Urinary bladder (tissue), 4 donors: ENCODE measurements around the gene USP37. TPM values are rescaled to one million over a fixed set of nuclear protein-coding genes. Genes with fewer than 3 reads are reported as not detected.

Experiments
- DNase-seq: peaks from one replicate; pipeline ENCODE4 v3.0.0-alpha.2; 2015; ENCODE audit errors: extremely low spot score
- H3K27ac ChIP-seq: one replicate; pipeline ENCODE4 v1.5.1; 2013; ENCODE audit warnings: low read depth, mild to moderate bottlenecking, moderate library complexity
- H3K36me3 ChIP-seq: one replicate; pipeline ENCODE4 v1.6.1; 2013; ENCODE audit warnings: mild to moderate bottlenecking, moderate library complexity; ENCODE audit not compliant: insufficient read depth
- H3K4me1 ChIP-seq: one replicate; pipeline ENCODE4 v1.6.1; 2013; ENCODE audit warnings: mild to moderate bottlenecking, moderate library complexity; ENCODE audit not compliant: insufficient read depth
- H3K4me3 ChIP-seq: one replicate; pipeline ENCODE4 v1.5.1; 2013; ENCODE audit warnings: low read depth, low read length
- WGBS: extraction: QIAGEN DNeasy Blood & Tissue Kit; methylation state at CpG from one replicate; pipeline ENCODE4 v1.1.7; 2013; 5-methylcytosine and 5-hydroxymethylcytosine counted together
- polyA plus RNA-seq: library from polyadenylated mRNA; stranded (reverse); fragments of 200-250 nt; gene quantifications from one replicate; pipeline ENCODE4 v1.2.3, GENCODE V29; 2013
- total RNA-seq: library from RNA; depleted of rRNA; stranded (reverse); fragments of >200 nt; gene quantifications from one replicate; pipeline ENCODE4 v1.2.3, GENCODE V29; 2014
- donor health status: healthy with polysubstance abuse.
- donor health status: healthy.

USP37 gene
- total and polyA plus RNA-seq, 2 donors, result 4.6 to 37.1 TPM

- no peak for DNase-seq
- H3K27ac ChIP-seq, result no peak overlapping the region
- 75% methylated on average over 11 of the region's 11 CpGs for WGBS
- H3K4me1 ChIP-seq, result no peaks in the 10 kb centered on the region
- no peaks in the 10 kb centered on the region for H3K36me3 ChIP-seq
- no peak overlapping the region for H3K4me3 ChIP-seq
Observed at GRCh38 chr2:218427741-218428140, 140.4 kb downstream of the USP37 start.

- H3K4me1 ChIP-seq, result no peaks in the 10 kb centered on the region
- WGBS, result 86% methylated on average over 10 of the region's 10 CpGs
- no peaks in the 10 kb centered on the region for H3K36me3 ChIP-seq
- H3K27ac ChIP-seq, result no peak overlapping the region
- no peak for DNase-seq
- H3K4me3 ChIP-seq, result no peak overlapping the region
Observed at GRCh38 chr2:218425531-218425930, 142.6 kb downstream of the USP37 start.

GRCh38 chr2:218423584-218423983 lies 144.6 kb downstream of the USP37 start:
- DNase-seq, result no peak
- WGBS, result 93% methylated on average over 9 of the region's 9 CpGs
- no peak overlapping the region for H3K4me3 ChIP-seq
- H3K4me1 ChIP-seq, result no peaks in the 10 kb centered on the region
- H3K27ac ChIP-seq, result no peak overlapping the region
- H3K36me3 ChIP-seq, result no peaks in the 10 kb centered on the region

- WGBS, result 88% methylated on average over 9 of the region's 9 CpGs
- H3K27ac ChIP-seq, result no peak overlapping the region
- no peak for DNase-seq
- no peaks in the 10 kb centered on the region for H3K36me3 ChIP-seq
- H3K4me3 ChIP-seq, result no peak overlapping the region
- H3K4me1 ChIP-seq, result no peaks in the 10 kb centered on the region
Observed at GRCh38 chr2:218422403-218423086, 145.6 kb downstream of the USP37 start.

- Histone ChIP-seq H3K36me3 (no peaks in the 10 kb centered on the region), H3K27ac (no peak overlapping the region), H3K4me1 (no peaks in the 10 kb centered on the region), H3K4me3 (no peak overlapping the region)
- 90% methylated on average over 2 of the region's 2 CpGs for WGBS
- DNase-seq, result no peak
Observed at GRCh38 chr2:218421027-218421426, 147.1 kb downstream of the USP37 start.

- H3K4me1 ChIP-seq, result no peaks in the 10 kb centered on the region
- H3K4me3 ChIP-seq, result no peak overlapping the region
- 87% methylated on average over 7 of the region's 7 CpGs for WGBS
Observed at GRCh38 chr2:218419630-218420216, 148.4 kb downstream of the USP37 start.

GRCh38 chr2:218418717-218419458 lies 149.3 kb downstream of the USP37 start, which contains the start of gene VIL1:
Gene VIL1, plus strand, starts transcription at chr2:218419123. Its CDS starts 4,656 bp downstream, at chr2:218423779.
- Histone ChIP-seq H3K27ac (no peak within 1 kb of the TSS), H3K4me1 (no peaks in the 10 kb centered on the region), H3K4me3 (no peak within 1 kb of the TSS), H3K36me3 (no peaks in the 10 kb centered on the region)
- 92% methylated on average over 9 of the region's 9 CpGs for WGBS
- no peak for DNase-seq

More at GRCh38 chr2:218419630-218420216, 148.4 kb downstream of the USP37 start:
- Histone ChIP-seq H3K27ac (no peak overlapping the region), H3K36me3 (no peaks in the 10 kb centered on the region)
- DNase-seq, result no peak

- Histone ChIP-seq H3K4me1 (no peaks in the 10 kb centered on the region), H3K4me3 (no peak overlapping the region), H3K36me3 (no peaks in the 10 kb centered on the region), H3K27ac (no peak overlapping the region)
- WGBS, result 93% methylated on average over 5 of the region's 5 CpGs
- DNase-seq, result no peak
Observed at GRCh38 chr2:218418321-218418716, 149.8 kb downstream of the USP37 start.

- Histone ChIP-seq H3K36me3 (no peaks in the 10 kb centered on the region), H3K4me1 (no peaks in the 10 kb centered on the region), H3K27ac (peak overlapping the region; percentile 66), H3K4me3 (no peak overlapping the region)
- WGBS, result 68% methylated on average over 8 of the region's 8 CpGs
- DNase-seq, result no peak
Observed at GRCh38 chr2:218407717-218408116, 160.4 kb downstream of the USP37 start.

- peak overlapping the region; percentile 29 for H3K4me3 ChIP-seq
- H3K36me3 ChIP-seq, result no peaks in the 10 kb centered on the region
- no peaks in the 10 kb centered on the region for H3K4me1 ChIP-seq
- no peak for DNase-seq
- H3K27ac ChIP-seq, result peak overlapping the region; percentile 77
- WGBS, result 4% methylated on average over 13 of the region's 13 CpGs
Observed at GRCh38 chr2:218406949-218407618, 161.1 kb downstream of the USP37 start.

GRCh38 chr2:218406209-218406948 lies 161.8 kb downstream of the USP37 start:
- H3K36me3 ChIP-seq, result no peaks in the 10 kb centered on the region
- DNase-seq, result peak; percentile 92
- under 1% methylated on average over 56 of the region's 56 CpGs for WGBS
- H3K27ac ChIP-seq, result peak overlapping the region; percentile 81
- peak overlapping the region; percentile 29 for H3K4me3 ChIP-seq
- no peaks in the 10 kb centered on the region for H3K4me1 ChIP-seq

- H3K4me1 ChIP-seq, result no peaks in the 10 kb centered on the region
Observed at GRCh38 chr2:218405746-218406208, 162.4 kb downstream of the USP37 start.

More at GRCh38 chr2:218405746-218406208, 162.4 kb downstream of the USP37 start:
- H3K4me3 ChIP-seq, result no peak overlapping the region
- no peaks in the 10 kb centered on the region for H3K36me3 ChIP-seq
- 5% methylated on average over 15 of the region's 15 CpGs for WGBS
- H3K27ac ChIP-seq, result peak overlapping the region; percentile 81
- DNase-seq, result no peak
